ENCODE data around the gene TPRKB.

DNA sequence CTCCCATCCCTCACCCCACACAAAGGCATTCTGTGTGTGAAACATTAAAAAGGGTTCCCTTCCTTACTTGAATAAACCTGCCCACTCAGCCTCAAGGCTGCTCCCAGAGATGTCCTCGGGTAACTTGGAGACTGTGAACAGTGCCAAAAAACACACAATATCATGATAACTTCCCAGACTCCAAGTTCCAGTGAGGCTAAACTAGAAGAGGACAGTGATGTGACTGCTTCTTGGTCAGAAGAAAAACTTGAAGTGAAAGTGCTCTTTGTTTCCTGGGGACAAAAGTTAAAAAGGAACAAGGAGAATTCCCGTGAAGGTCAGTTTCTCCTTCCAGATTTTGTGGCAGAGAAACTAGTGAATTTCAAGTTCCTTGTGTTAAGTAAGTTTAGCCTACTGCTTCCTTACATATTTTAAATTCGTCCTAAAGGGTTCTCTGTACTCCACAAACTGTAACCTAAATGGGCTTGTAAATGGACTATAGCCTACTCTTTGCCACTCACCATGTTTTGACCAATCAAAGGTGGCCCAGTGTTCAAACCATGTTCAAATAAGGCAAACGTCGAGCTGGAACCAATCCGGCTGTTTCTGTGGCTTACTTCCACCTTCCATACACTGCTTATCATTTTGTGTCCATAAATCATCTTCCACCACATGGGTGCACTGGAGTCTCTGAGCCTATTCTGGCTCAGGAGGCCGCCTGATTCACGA, 20.4 kb downstream of the TPRKB start:
- TF ChIP-seq POLR2A (IDR thresholded peaks at IDR 0.05) (no peak), CTCF (IDR thresholded peaks at IDR 0.05) (no peak), POLR2AphosphoS5 (IDR thresholded peaks at IDR 0.05) (no peak)

Data from gastroesophageal sphincter (tissue), 3 donors.